ENCODE results near the gene KCND2.

KCND2 gene

DNA sequence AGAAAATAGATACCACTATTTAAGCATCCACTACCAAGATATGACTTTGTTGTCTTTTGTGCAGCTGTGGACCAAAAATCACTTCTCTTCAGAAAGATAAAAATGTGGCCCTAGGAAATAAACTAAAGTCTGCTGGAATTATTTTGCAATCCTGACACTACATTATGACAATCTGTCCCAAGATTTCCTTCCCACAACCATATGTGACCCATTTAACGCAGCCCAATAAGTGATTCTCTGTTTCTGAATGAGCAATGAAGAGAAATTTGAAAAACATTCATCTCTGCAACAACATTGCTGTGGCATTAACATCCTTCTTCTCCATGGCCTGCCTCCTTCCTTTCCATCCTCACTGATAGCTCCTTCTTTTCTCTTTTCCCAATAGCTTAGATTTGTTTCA, 373.0 kb downstream of the KCND2 start:
- TF ChIP-seq, protein P1, sequence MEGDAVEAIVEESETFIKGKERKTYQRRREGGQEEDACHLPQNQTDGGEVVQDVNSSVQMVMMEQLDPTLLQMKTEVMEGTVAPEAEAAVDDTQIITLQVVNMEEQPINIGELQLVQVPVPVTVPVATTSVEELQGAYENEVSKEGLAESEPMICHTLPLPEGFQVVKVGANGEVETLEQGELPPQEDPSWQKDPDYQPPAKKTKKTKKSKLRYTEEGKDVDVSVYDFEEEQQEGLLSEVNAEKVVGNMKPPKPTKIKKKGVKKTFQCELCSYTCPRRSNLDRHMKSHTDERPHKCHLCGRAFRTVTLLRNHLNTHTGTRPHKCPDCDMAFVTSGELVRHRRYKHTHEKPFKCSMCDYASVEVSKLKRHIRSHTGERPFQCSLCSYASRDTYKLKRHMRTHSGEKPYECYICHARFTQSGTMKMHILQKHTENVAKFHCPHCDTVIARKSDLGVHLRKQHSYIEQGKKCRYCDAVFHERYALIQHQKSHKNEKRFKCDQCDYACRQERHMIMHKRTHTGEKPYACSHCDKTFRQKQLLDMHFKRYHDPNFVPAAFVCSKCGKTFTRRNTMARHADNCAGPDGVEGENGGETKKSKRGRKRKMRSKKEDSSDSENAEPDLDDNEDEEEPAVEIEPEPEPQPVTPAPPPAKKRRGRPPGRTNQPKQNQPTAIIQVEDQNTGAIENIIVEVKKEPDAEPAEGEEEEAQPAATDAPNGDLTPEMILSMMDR (IDR thresholded peaks at IDR 0.05; ENCODE audit: borderline replicate concordance, control extremely low read depth, extremely low read depth, insufficient read depth, missing control alignments): no peak
- no peak for DNase-seq (ENCODE audit: low spot score)
- in situ Hi-C loops (cut with MboI; ENCODE audit: low sequenced_read_pairs, unreplicated experiment): no loop called here

- TF ChIP-seq, protein P1 (IDR thresholded peaks at IDR 0.05; ENCODE audit: borderline replicate concordance, control extremely low read depth, extremely low read depth, insufficient read depth, missing control alignments): no peak
- no peak for DNase-seq (ENCODE audit: low spot score)
- in situ Hi-C loops (cut with MboI; ENCODE audit: low sequenced_read_pairs, unreplicated experiment): no loop called here
Measured at GRCh38 chr7:120654241-120654640, 381.3 kb downstream of the KCND2 start.

- DNase-seq (ENCODE audit: low spot score): no peak
- in situ Hi-C loops (cut with MboI; ENCODE audit: low sequenced_read_pairs, unreplicated experiment): no loop called here
Measured at GRCh38 chr7:120658516-120658915, 385.5 kb downstream of the KCND2 start.

DNA sequence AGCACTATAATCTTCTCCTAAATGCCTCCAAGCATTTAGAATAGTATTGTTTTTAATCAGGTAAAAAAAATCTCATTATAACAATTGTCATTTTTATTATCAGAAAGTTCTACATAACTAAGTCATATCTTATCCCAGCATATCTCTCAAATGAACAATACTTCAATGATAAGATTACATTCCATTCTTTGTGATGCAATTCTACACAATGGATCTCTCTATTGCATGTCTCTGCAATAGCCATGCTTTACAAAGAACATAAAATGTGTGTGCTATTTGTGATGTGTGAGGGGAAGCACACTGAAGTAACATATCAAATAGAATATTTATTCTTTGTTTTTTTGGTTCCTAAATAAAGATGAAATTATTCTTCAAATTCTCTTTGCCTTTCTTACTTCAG, 389.3 kb downstream of the KCND2 start:
- in situ Hi-C loops (cut with MboI; ENCODE audit: low sequenced_read_pairs, unreplicated experiment): no loop called here
- no peak for DNase-seq (ENCODE audit: low spot score)
- TF ChIP-seq, protein P1 (IDR thresholded peaks at IDR 0.05; ENCODE audit: borderline replicate concordance, control extremely low read depth, extremely low read depth, insufficient read depth, missing control alignments): no peak

More at GRCh38 chr7:120658516-120658915, 385.5 kb downstream of the KCND2 start:
- TF ChIP-seq, protein P1 (IDR thresholded peaks at IDR 0.05; ENCODE audit: borderline replicate concordance, control extremely low read depth, extremely low read depth, insufficient read depth, missing control alignments): no peak

DNA sequence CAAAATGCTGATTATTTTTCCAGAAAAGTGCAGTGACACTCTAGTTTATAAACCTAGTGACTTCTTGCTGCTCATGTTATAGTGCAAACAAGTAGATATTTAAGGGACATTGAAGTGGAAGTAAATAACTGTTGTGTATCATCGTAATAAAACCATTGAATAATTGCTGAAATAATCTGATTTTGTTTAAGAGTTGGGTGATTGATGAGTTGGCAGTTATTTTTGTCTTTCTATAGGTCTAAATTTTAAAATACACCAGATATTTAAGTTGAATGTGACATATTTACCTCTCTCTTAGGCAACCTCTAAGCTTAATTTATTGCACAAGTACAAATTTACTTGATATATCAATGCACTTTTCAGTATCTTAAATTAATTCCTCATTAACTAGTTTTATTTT, 392.1 kb downstream of the KCND2 start:
- TF ChIP-seq, protein P1 (IDR thresholded peaks at IDR 0.05; ENCODE audit: borderline replicate concordance, control extremely low read depth, extremely low read depth, insufficient read depth, missing control alignments): no peak
- no peak for DNase-seq (ENCODE audit: low spot score)
- in situ Hi-C loops (cut with MboI; ENCODE audit: low sequenced_read_pairs, unreplicated experiment): no loop called here

- in situ Hi-C loops (cut with MboI; ENCODE audit: low sequenced_read_pairs, unreplicated experiment): no loop called here
- TF ChIP-seq, protein P1 (IDR thresholded peaks at IDR 0.05; ENCODE audit: borderline replicate concordance, control extremely low read depth, extremely low read depth, insufficient read depth, missing control alignments): no peak
- DNase-seq (ENCODE audit: low spot score): no peak
Measured at GRCh38 chr7:120675076-120675475, 402.1 kb downstream of the KCND2 start.

GRCh38 chr7:120677535-120677934, 404.6 kb downstream of the KCND2 start:
- TF ChIP-seq, protein P1 (IDR thresholded peaks at IDR 0.05; ENCODE audit: borderline replicate concordance, control extremely low read depth, extremely low read depth, insufficient read depth, missing control alignments): no peak
- DNase-seq (ENCODE audit: low spot score): no peak
- in situ Hi-C loops (cut with MboI; ENCODE audit: low sequenced_read_pairs, unreplicated experiment): no loop called here

Data from GM13976 (cell line).